Prostate gland (tissue), 2 donors: ENCODE results near the gene FOXP1. TPM values are rescaled to one million over a fixed set of nuclear protein-coding genes. Genes with fewer than 3 reads are reported as not detected.

Experiments used
- DNase-seq: peaks from one replicate; pipeline ENCODE4 v3.0.0-alpha.2; 2019; ENCODE audit warnings: low spot score
- H3K27ac ChIP-seq, 2 donors: fragments of 200-600 bp; sonication (generic); 2 replicates each; pipeline ENCODE4 v1.5.1; 2017 to 2019
- H3K27me3 ChIP-seq: fragments of 200-600 bp; sonication (generic); replicated peaks from 2 replicates; pipeline ENCODE4 v1.5.1; 2019; ENCODE audit not compliant: insufficient read depth
- H3K36me3 ChIP-seq, 2 donors: fragments of 200-600 bp; sonication (generic); 1 replicate in 1 of 2; 2 replicates in 1 of 2; pipeline versions ENCODE4 v1.5.1 to v1.8.1; 2017 to 2019
- H3K4me1 ChIP-seq: fragments of 200-600 bp; sonication (generic); replicated peaks from 2 replicates; pipeline ENCODE4 v1.5.1; 2019
- H3K4me3 ChIP-seq, 2 donors: fragments of 200-600 bp; sonication (generic); 2 replicates each; pipeline ENCODE4 v1.5.1; 2017 to 2019
- H3K9me3 ChIP-seq: fragments of 200-600 bp; sonication (generic); 2 replicates; pipeline ENCODE4 v1.5.1; 2017
- POLR2A ChIP-seq: fragments of 450-650 bp; IDR thresholded peaks from one replicate; pipeline ENCODE4 v1.6.1; 2016; ENCODE audit warnings: antibody characterized with exemption, mild to moderate bottlenecking
- POLR2AphosphoS5 ChIP-seq: sonication (generic); formaldehyde crosslinking; IDR thresholded peaks from one replicate; pipeline ENCODE4 v1.6.1; 2017; ENCODE audit warnings: antibody characterized with exemption
- WGBS: methylation state at CpG from one replicate; pipeline ENCODE4 v1.1.5; 2018; 5-methylcytosine and 5-hydroxymethylcytosine counted together
- intact Hi-C: fragments of 100-400 bp; cut with DNase I; formaldehyde crosslinking; loops from one replicate; pipeline ENCODE4 v1.14.2; 2022
- total RNA-seq, 2 donors: library from RNA; depleted of rRNA; stranded (reverse); fragments of >200 nt; gene quantifications; one replicate each; pipeline ENCODE4 v1.1.0, GENCODE V29; 2016
- TF ChIP-seq, protein P1 (sequence below), 4 experiments: fragments of 200-600 bp in 2 of 4; fragments of 450-650 bp in 2 of 4; sonication (generic) in 2 of 4; IDR thresholded peaks; 1 replicate in 3 of 4; 2 replicates in 1 of 4; pipeline ENCODE4 v1.5.1; 2016 to 2019; ENCODE audit warnings: antibody characterized with exemption in 4 of 4, mild to moderate bottlenecking in 2 of 4, moderate library complexity in 2 of 4

The FOXP1 gene
- total RNA-seq, 2 donors from 2014 or later: 133 to 156 TPM

- H3K4me1 ChIP-seq: no peaks in the 10 kb centered on the region
- no peak overlapping the region for H3K27ac ChIP-seq
- no peak for TF ChIP-seq POLR2A
- TF ChIP-seq, protein P1, sequence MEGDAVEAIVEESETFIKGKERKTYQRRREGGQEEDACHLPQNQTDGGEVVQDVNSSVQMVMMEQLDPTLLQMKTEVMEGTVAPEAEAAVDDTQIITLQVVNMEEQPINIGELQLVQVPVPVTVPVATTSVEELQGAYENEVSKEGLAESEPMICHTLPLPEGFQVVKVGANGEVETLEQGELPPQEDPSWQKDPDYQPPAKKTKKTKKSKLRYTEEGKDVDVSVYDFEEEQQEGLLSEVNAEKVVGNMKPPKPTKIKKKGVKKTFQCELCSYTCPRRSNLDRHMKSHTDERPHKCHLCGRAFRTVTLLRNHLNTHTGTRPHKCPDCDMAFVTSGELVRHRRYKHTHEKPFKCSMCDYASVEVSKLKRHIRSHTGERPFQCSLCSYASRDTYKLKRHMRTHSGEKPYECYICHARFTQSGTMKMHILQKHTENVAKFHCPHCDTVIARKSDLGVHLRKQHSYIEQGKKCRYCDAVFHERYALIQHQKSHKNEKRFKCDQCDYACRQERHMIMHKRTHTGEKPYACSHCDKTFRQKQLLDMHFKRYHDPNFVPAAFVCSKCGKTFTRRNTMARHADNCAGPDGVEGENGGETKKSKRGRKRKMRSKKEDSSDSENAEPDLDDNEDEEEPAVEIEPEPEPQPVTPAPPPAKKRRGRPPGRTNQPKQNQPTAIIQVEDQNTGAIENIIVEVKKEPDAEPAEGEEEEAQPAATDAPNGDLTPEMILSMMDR (IDR thresholded peaks at IDR 0.05): no peak
- H3K27me3 ChIP-seq: no peaks in the 10 kb centered on the region
- H3K9me3 ChIP-seq: no peaks in the 10 kb centered on the region
- no peak overlapping the region for H3K4me3 ChIP-seq
- 72% methylated on average over 4 of the region's 4 CpGs for whole genome bisulfite sequencing
- DNase-seq: no peak
- H3K36me3 ChIP-seq: no peaks in the 10 kb centered on the region
- intact Hi-C loops: no loop called here
Measured at GRCh38 chr3:71152039-71152891, 431.3 kb downstream of the FOXP1 start.

DNA sequence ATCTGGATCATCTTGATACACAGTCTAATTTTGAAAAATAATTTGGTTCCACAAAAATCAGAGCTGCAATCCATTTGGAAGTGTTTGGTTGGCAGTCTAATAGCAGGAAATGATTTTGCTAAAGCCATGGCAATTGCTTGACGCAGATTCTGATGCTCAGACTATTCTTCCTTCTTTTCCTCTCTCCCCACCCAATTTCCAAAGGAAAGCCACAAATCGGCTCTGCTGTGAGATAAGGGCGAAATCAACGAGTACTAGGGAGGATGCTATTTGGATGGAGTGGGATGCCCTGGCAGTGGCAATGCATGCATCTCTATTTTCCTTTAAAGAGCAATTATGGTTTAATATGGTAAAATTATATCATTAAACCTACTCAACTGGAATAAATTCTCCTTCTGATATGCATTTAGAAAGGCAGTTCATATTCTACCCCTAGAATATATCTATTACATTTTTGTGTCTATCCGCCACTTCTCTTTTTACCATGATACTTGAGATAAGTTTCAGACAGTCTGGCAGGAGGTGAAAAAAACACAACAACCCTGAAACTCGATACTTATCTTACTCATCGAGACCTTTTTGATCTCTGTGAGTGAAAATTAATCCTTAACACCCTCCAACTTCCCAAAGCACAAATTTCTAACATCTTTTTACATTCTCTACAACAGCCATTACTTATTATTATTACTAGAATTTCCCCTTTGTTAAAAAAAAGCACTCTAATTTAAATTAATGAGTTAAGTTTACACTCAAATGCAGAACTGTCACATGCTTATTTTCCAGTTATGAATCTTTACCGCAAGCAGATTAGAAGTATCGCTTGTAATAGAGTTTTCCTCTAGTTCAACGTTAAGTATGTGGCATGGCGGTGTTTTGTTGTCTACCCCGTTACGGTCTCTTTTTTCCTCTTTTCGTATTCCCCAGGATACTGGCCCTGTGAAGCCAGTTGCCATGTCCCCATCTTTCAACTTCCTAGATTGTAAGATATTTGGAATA is 433.3 kb downstream of the FOXP1 start:
- Histone ChIP-seq H3K4me3 (no peak overlapping the region), H3K27me3 (no peaks in the 10 kb centered on the region), H3K4me1 (no peaks in the 10 kb centered on the region), H3K9me3 (no peaks in the 10 kb centered on the region), H3K27ac (no peak overlapping the region), H3K36me3 (no peaks in the 10 kb centered on the region)
- intact Hi-C loops: no loop called here
- DNase-seq: no peak
- no peak for TF ChIP-seq POLR2A
- TF ChIP-seq, protein P1 (IDR thresholded peaks at IDR 0.05): no peak
- no peak for TF ChIP-seq POLR2AphosphoS5
- WGBS: 83% methylated on average over 14 of the region's 14 CpGs

- TF ChIP-seq, protein P1 (IDR thresholded peaks at IDR 0.05): no peak
- no peak for TF ChIP-seq POLR2AphosphoS5
- TF ChIP-seq POLR2A: no peak
- no peaks in the 10 kb centered on the region for H3K36me3 ChIP-seq
- WGBS: 31% methylated on average over 1 of the region's 1 CpG
Measured at GRCh38 chr3:71148455-71149060, 435.0 kb downstream of the FOXP1 start.

DNA sequence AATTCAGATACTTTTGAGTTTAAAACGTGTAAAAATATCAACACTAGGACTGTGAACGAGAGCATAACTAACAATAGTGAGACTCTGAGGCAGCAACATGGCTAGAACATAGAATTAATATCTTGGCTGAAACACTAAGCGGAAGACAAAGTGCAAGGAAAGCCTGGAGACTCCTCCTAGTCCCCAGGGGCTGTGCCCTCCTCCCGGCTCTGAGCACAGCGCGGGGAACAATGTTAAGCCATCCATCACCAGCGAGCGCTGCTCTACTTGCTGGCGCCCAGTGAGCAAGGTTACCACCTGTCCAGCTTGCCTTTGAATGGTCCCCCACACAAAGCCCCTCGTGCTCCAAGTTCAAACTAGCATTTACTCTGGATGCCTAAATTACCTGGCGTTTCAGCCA is 436.9 kb downstream of the FOXP1 start:
- Histone ChIP-seq H3K27ac (no peak overlapping the region), H3K9me3 (no peaks in the 10 kb centered on the region), H3K36me3 (no peaks in the 10 kb centered on the region), H3K27me3 (no peaks in the 10 kb centered on the region), H3K4me1 (no peaks in the 10 kb centered on the region), H3K4me3 (no peak overlapping the region)
- TF ChIP-seq POLR2A: no peak
- no peak for TF ChIP-seq POLR2AphosphoS5
- TF ChIP-seq, protein P1 (IDR thresholded peaks at IDR 0.05): no peak
- DNase-seq: no peak
- intact Hi-C loops: no loop called here
- WGBS: 86% methylated on average over 11 of the region's 11 CpGs

More at GRCh38 chr3:71148455-71149060, 435.0 kb downstream of the FOXP1 start:
- DNase-seq: no peak
- H3K27me3 ChIP-seq: no peaks in the 10 kb centered on the region
- no peaks in the 10 kb centered on the region for H3K4me1 ChIP-seq
- no peaks in the 10 kb centered on the region for H3K9me3 ChIP-seq
- no peak overlapping the region for H3K4me3 ChIP-seq
- H3K27ac ChIP-seq: peak overlapping the region in 1 of 2 donors; percentile 2
- intact Hi-C loops: no loop called here
